GM12892 (cell line): ENCODE measurements around the gene TRIM42.

ENCODE experiments used
- DNase-seq: peaks from one replicate; pipeline ENCODE4 v3.0.0; 2011; ENCODE audit not compliant: insufficient read length
- FAIRE-seq: peaks from 2 replicates; lab custom pipeline; 2011; peaks lifted over from hg19 to GRCh38; lab: Jason Lieb, UNC
- POLR2A ChIP-seq: IDR thresholded peaks from 2 replicates; pipeline ENCODE4 v1.6.1; 2011; ENCODE audit warnings: low read depth, low read length, control low read depth
- POLR2AphosphoS5 ChIP-seq: IDR thresholded peaks from 2 replicates; pipeline ENCODE4 v1.6.1; 2011; ENCODE audit warnings: low read depth, low read length, control low read depth
- TAF1 ChIP-seq: IDR thresholded peaks from 2 replicates; pipeline ENCODE4 v1.6.1; 2011; ENCODE audit warnings: low read depth, mild to moderate bottlenecking, control low read depth, low read length, borderline replicate concordance

TRIM42 gene

GRCh38 chr3:140711390-140712035, 33.6 kb downstream of the TRIM42 start:
- no peak for FAIRE-seq
- no peak for DNase-seq
- TF ChIP-seq POLR2AphosphoS5 (no peak), POLR2A (no peak), TAF1 (no peak)

GRCh38 chr3:140712301-140712700, 34.4 kb downstream of the TRIM42 start:
- TF ChIP-seq POLR2AphosphoS5 (no peak), POLR2A (no peak), TAF1 (no peak)

GRCh38 chr3:140715035-140715434, 37.2 kb downstream of the TRIM42 start:
- DNase-seq (no peak), FAIRE-seq (no peak)

More at GRCh38 chr3:140712301-140712700, 34.4 kb downstream of the TRIM42 start:
- DNase-seq, result no peak
- FAIRE-seq, result no peak

GRCh38 chr3:140717921-140718320, 40.1 kb downstream of the TRIM42 start:
- DNase-seq (no peak), FAIRE-seq (no peak)
- TF ChIP-seq TAF1 (no peak), POLR2A (no peak), POLR2AphosphoS5 (no peak)

More at GRCh38 chr3:140715035-140715434, 37.2 kb downstream of the TRIM42 start:
- TF ChIP-seq POLR2AphosphoS5 (no peak), TAF1 (no peak), POLR2A (no peak)

GRCh38 chr3:140719841-140720614, 42.2 kb downstream of the TRIM42 start:
- TF ChIP-seq POLR2AphosphoS5 (no peak), TAF1 (no peak), POLR2A (no peak)
- no peak for FAIRE-seq
- DNase-seq, result no peak

GRCh38 chr3:140723576-140723975, 45.7 kb downstream of the TRIM42 start:
- DNase-seq (no peak), FAIRE-seq (no peak)
- no peak for TF ChIP-seq TAF1
- TF ChIP-seq POLR2A, result no peak
- TF ChIP-seq POLR2AphosphoS5, result no peak

GRCh38 chr3:140724856-140725812, 47.3 kb downstream of the TRIM42 start:
- no peak for TF ChIP-seq POLR2AphosphoS5
- TF ChIP-seq POLR2A, result no peak
- TF ChIP-seq TAF1, result no peak
- no peak for DNase-seq
- FAIRE-seq, result peak; percentile 91

- no peak for TF ChIP-seq POLR2AphosphoS5
- TF ChIP-seq TAF1, result no peak
- TF ChIP-seq POLR2A, result no peak
- DNase-seq (no peak), FAIRE-seq (peak; percentile 36)
These were observed 48.2 kb downstream of the TRIM42 start for GRCh38 chr3:140726066-140726465.

- peak; percentile 66 for FAIRE-seq
- DNase-seq, result no peak
These were observed 50.0 kb downstream of the TRIM42 start for GRCh38 chr3:140727886-140728285.

GRCh38 chr3:140731440-140732119, 53.7 kb downstream of the TRIM42 start:
- TF ChIP-seq POLR2AphosphoS5 (no peak), POLR2A (no peak), TAF1 (no peak)
- no peak for FAIRE-seq

More at GRCh38 chr3:140727886-140728285, 50.0 kb downstream of the TRIM42 start:
- TF ChIP-seq POLR2AphosphoS5, result no peak
- TF ChIP-seq POLR2A, result no peak
- no peak for TF ChIP-seq TAF1

More at GRCh38 chr3:140731440-140732119, 53.7 kb downstream of the TRIM42 start:
- DNase-seq, result no peak
